Measurements from ENCODE around the gene SPATA20. TPM values are rescaled to one million over a fixed set of nuclear protein-coding genes. Genes with fewer than 3 reads are reported as not detected.

The SPATA20 gene
- total and polyA plus RNA-seq, 2 of the 13 experiments (the other 11 are each of a cell fraction or from before 2014, with no cell fraction given) = 36.1 to 64.8 TPM

- TF ChIP-seq CBFB (CRISPR knock-in tag; IDR thresholded peaks at IDR 0.05) = peak; percentile 63
- no peak for TF ChIP-seq ZSCAN5A (CRISPR knock-in tag; IDR thresholded peaks at IDR 0.05; ENCODE audit: borderline replicate concordance)
- no peak for TF ChIP-seq WIZ (CRISPR knock-in tag; IDR thresholded peaks at IDR 0.05)
- no peak for TF ChIP-seq TCF12 (IDR thresholded peaks at IDR 0.05)
- TF ChIP-seq TCF12 (CRISPR knock-in tag; IDR thresholded peaks at IDR 0.05) = peak; percentile 90; the same call in 1 of the 2 replicates
- TF ChIP-seq ZNF451 (CRISPR knock-in tag; IDR thresholded peaks at IDR 0.05) = peak; percentile 96
- 0 out of 2 replicates have a peak, but pooled peaks have one; percentile 44 for TF ChIP-seq SP140L (CRISPR knock-in tag; IDR thresholded peaks at IDR 0.05; ENCODE audit: borderline replicate concordance)
- peak; percentile 75 for TF ChIP-seq SKI (IDR thresholded peaks at IDR 0.05; ENCODE audit: partially characterized antibody)
- no peak for TF ChIP-seq NBN (conservative IDR thresholded peaks at IDR 0.05)
- TF ChIP-seq TFDP1 (CRISPR knock-in tag; IDR thresholded peaks at IDR 0.05; ENCODE audit: borderline replicate concordance) = peak; percentile 88
- no peak for TF ChIP-seq ZMYM2 (CRISPR knock-in tag; IDR thresholded peaks at IDR 0.05)
- peak; percentile 82; the same call in 1 of the 2 replicates for TF ChIP-seq SP4 (CRISPR knock-in tag; IDR thresholded peaks at IDR 0.05)
- peak; percentile 94 for TF ChIP-seq MAX (IDR thresholded peaks at IDR 0.05)
- TF ChIP-seq NFRKB (IDR thresholded peaks at IDR 0.05) = no peak
- peak; percentile 97 for TF ChIP-seq POGK (CRISPR knock-in tag; conservative IDR thresholded peaks at IDR 0.05)
- peak; percentile 51; the same call in 1 of the 2 replicates for TF ChIP-seq ZNF225 (CRISPR knock-in tag; IDR thresholded peaks at IDR 0.05)
- peak; percentile 67 for TF ChIP-seq LBX2 (CRISPR knock-in tag; IDR thresholded peaks at IDR 0.05; ENCODE audit: borderline replicate concordance)
- TF ChIP-seq ZNF580 (CRISPR knock-in tag; IDR thresholded peaks at IDR 0.05; ENCODE audit: borderline replicate concordance, low read depth) = peak; percentile 72
- 0 out of 4 replicates have a peak, but pooled peaks of 1 of the 2 experiments have one; percentile 5 for TF ChIP-seq EP300 (IDR thresholded peaks at IDR 0.05; ENCODE audit: low read depth in 2 of 2, low read length in 2 of 2)
- 0 out of 2 replicates have a peak, but pooled peaks have one; percentile 11 for TF ChIP-seq EP300 (CRISPR knock-in tag; IDR thresholded peaks at IDR 0.05; ENCODE audit: borderline replicate concordance)
- no peak for TF ChIP-seq HMG20B (CRISPR knock-in tag; conservative IDR thresholded peaks at IDR 0.05)
These were observed 5.0 kb upstream of the SPATA20 start (continued) for GRCh38 chr17:50541716-50542688.

Data from HepG2 (cell line).